Fibroblast of lung (primary cell): ENCODE results near the gene CBX6. TPM values are rescaled to one million over a fixed set of nuclear protein-coding genes. Genes with fewer than 3 reads are reported as not detected.

Experiments used
- DNase-seq, 2 donors: peaks; one replicate each; pipeline versions ENCODE4 v3.0.0 to v3.0.0-alpha.2; 2010; ENCODE audit warnings: low read depth in 2 of 2
- H2AFZ ChIP-seq: 2 replicates; pipeline ENCODE4 v1.5.1; 2012; ENCODE audit warnings: low read length, control low read depth, inconsistent platforms
- H3K27ac ChIP-seq: 2 replicates; pipeline ENCODE4 v1.5.1; 2011; ENCODE audit warnings: low read length, control low read depth; ENCODE audit not compliant: insufficient read depth
- H3K27me3 ChIP-seq: 2 replicates; pipeline ENCODE4 v1.5.1; 2011; ENCODE audit warnings: mild to moderate bottlenecking, low read length; ENCODE audit not compliant: control insufficient read depth, insufficient read depth
- H3K36me3 ChIP-seq: 2 replicates; pipeline ENCODE4 v1.5.1; 2011; ENCODE audit warnings: low read length; ENCODE audit not compliant: control insufficient read depth, insufficient read depth
- H3K4me1 ChIP-seq: 2 replicates; pipeline ENCODE4 v1.5.1; 2011; ENCODE audit warnings: low read length; ENCODE audit not compliant: control insufficient read depth, insufficient read depth; ENCODE audit errors: extremely low read depth
- H3K4me2 ChIP-seq: 2 replicates; pipeline ENCODE4 v1.5.1; 2011; ENCODE audit warnings: low read length, control low read depth; ENCODE audit not compliant: insufficient read depth; ENCODE audit errors: extremely low read depth
- H3K4me3 ChIP-seq, 4 experiments: fragments of 200-600 bp in 1 of 4; sonication (generic) in 1 of 4; replicated peaks in 1 of 4; 2 replicates each; pipeline ENCODE4 v1.5.1; 2011 to 2016; ENCODE audit warnings: low read length in 4 of 4, low read depth in 3 of 4, mild to moderate bottlenecking in 3 of 4, control low read depth in 2 of 4, inconsistent platforms in 1 of 4, mixed read lengths in 1 of 4; ENCODE audit not compliant: insufficient read depth in 1 of 4; ENCODE audit errors: control extremely low read depth in 1 of 4
- H3K79me2 ChIP-seq: 2 replicates; pipeline ENCODE4 v1.5.1; 2012; ENCODE audit warnings: mild to moderate bottlenecking, low read length, inconsistent platforms; ENCODE audit not compliant: control insufficient read depth, insufficient read depth
- H3K9ac ChIP-seq: 2 replicates; pipeline ENCODE4 v1.5.1; 2011; ENCODE audit warnings: mild to moderate bottlenecking, low read length, control low read depth; ENCODE audit not compliant: insufficient read depth
- H3K9me3 ChIP-seq: 2 replicates; pipeline ENCODE4 v1.5.1; 2012; ENCODE audit warnings: low read depth, low read length; ENCODE audit not compliant: control insufficient read depth, insufficient read depth
- H4K20me1 ChIP-seq: 2 replicates; pipeline ENCODE4 v1.5.1; 2011; ENCODE audit warnings: low read length; ENCODE audit not compliant: control insufficient read depth, insufficient read depth; ENCODE audit errors: extremely low read depth
- CTCF ChIP-seq, 2 donors: IDR thresholded peaks in 1 of 2; conservative IDR thresholded peaks in 1 of 2; 1 replicate in 1 of 2; 2 replicates in 1 of 2; pipeline ENCODE4 v1.5.1; 2011 to 2012; ENCODE audit warnings: low read length in 2 of 2, control low read depth in 1 of 2, inconsistent platforms in 1 of 2, low read depth in 1 of 2, mild to moderate bottlenecking in 1 of 2
- EZH2 ChIP-seq: IDR thresholded peaks from 2 replicates; pipeline ENCODE4 v1.5.1; 2012; ENCODE audit warnings: low read length, control low read depth, mild to moderate bottlenecking; ENCODE audit errors: missing control alignments
- polyA plus RNA-seq, 2 donors: library from polyadenylated mRNA; depleted of rRNA in 1 of 2; stranded (reverse) in 1 of 2; unstranded in 1 of 2; fragments of >200 nt; gene quantifications; 2 replicates each; pipeline ENCODE4 v1.2.1, GENCODE V29; 2011 to 2012; ENCODE audit warnings: missing spikeins in 1 of 2
- total RNA-seq: library from RNA; depleted of rRNA; stranded (reverse); fragments of >200 nt; gene quantifications from 2 replicates; pipeline ENCODE4 v1.2.1, GENCODE V29; 2014

CBX6 gene
- total and polyA plus RNA-seq, 2 donors (not counting 1 experiment from before 2014, with no cell fraction given): 20.3 to 53.8 TPM

- Histone ChIP-seq H4K20me1 (no peaks in the 10 kb centered on the region), H3K36me3 (no peaks in the 10 kb centered on the region), H3K4me2 (no peak overlapping the region), H3K9me3 (no peaks in the 10 kb centered on the region), H3K27ac (no peak overlapping the region), H3K9ac (no peak overlapping the region), H2AFZ (no peak overlapping the region), H3K79me2 (no peaks in the 10 kb centered on the region), H3K27me3 (no peaks in the 10 kb centered on the region), H3K4me3 (no peak overlapping the region), H3K4me1 (no peaks in the 10 kb centered on the region)
- DNase-seq: no peak
- TF ChIP-seq CTCF (conservative IDR thresholded peaks at IDR 0.05 in 1 of 2, IDR thresholded peaks at IDR 0.05 in 1 of 2; ENCODE audit: low read depth in 1 of 2, low read length in 2 of 2) (no peak), EZH2 (no peak)
Measured at GRCh38 chr22:38829485-38829884, 42.5 kb downstream of the CBX6 start.

- no peak for DNase-seq
- Histone ChIP-seq H2AFZ (no peak overlapping the region), H4K20me1 (no peaks in the 10 kb centered on the region), H3K27ac (no peak overlapping the region), H3K36me3 (no peaks in the 10 kb centered on the region), H3K4me1 (no peaks in the 10 kb centered on the region), H3K79me2 (no peaks in the 10 kb centered on the region), H3K9me3 (no peaks in the 10 kb centered on the region), H3K4me3 (no peak overlapping the region), H3K4me2 (no peak overlapping the region), H3K27me3 (no peaks in the 10 kb centered on the region), H3K9ac (no peak overlapping the region)
- TF ChIP-seq CTCF (conservative IDR thresholded peaks at IDR 0.05 in 1 of 2, IDR thresholded peaks at IDR 0.05 in 1 of 2; ENCODE audit: low read depth in 1 of 2, low read length in 2 of 2): no peak
- no peak for TF ChIP-seq EZH2
Measured at GRCh38 chr22:38828616-38829205, 43.3 kb downstream of the CBX6 start.

- H3K36me3 ChIP-seq: no peaks in the 10 kb centered on the region
- H3K4me2 ChIP-seq: no peak overlapping the region
- no peak for TF ChIP-seq CTCF (conservative IDR thresholded peaks at IDR 0.05 in 1 of 2, IDR thresholded peaks at IDR 0.05 in 1 of 2; ENCODE audit: low read depth in 1 of 2, low read length in 2 of 2)
- H3K4me1 ChIP-seq: no peaks in the 10 kb centered on the region
- no peaks in the 10 kb centered on the region for H3K79me2 ChIP-seq
- H3K27ac ChIP-seq: no peak overlapping the region
- no peaks in the 10 kb centered on the region for H3K27me3 ChIP-seq
- H3K9me3 ChIP-seq: no peaks in the 10 kb centered on the region
- H2AFZ ChIP-seq: no peak overlapping the region
- H4K20me1 ChIP-seq: no peaks in the 10 kb centered on the region
- no peak overlapping the region for H3K4me3 ChIP-seq
- DNase-seq: no peak
- no peak overlapping the region for H3K9ac ChIP-seq
Measured at GRCh38 chr22:38828191-38828590, 43.8 kb downstream of the CBX6 start.
